HEK293 (cell line): Measurements from ENCODE around the gene MATCAP1.

ENCODE experiments used
- CTCF ChIA-PET: fragments of 350-600 bp; formaldehyde crosslinking; extraction: SDS; loops from one replicate; lab custom pipeline; 2021; ENCODE audit warnings: antibody characterized with exemption; lab: Yijun Ruan, JAX
- POLR2A ChIA-PET: fragments of 300-600 bp; formaldehyde crosslinking; extraction: SDS; loops from one replicate; lab custom pipeline; 2020; ENCODE audit warnings: antibody characterized with exemption, inconsistent platforms; lab: Yijun Ruan, JAX
- H3K27ac ChIP-seq: fragments of 200-500 bp; sonication (Bioruptor generic); 2 replicates; pipeline ENCODE4 v1.5.1; 2014; ENCODE audit warnings: low read depth, low read length, control low read depth, inconsistent platforms; ENCODE audit errors: extremely low read depth
- H3K36me3 ChIP-seq, 2 experiments: fragments of 200-500 bp in 1 of 2; sonication (Bioruptor generic) in 1 of 2; 1 replicate in 1 of 2; 2 replicates in 1 of 2; pipeline ENCODE4 v1.5.1; 2014 to 2017; ENCODE audit warnings: inconsistent platforms in 2 of 2, low read length in 2 of 2; ENCODE audit not compliant: control insufficient read depth in 2 of 2, insufficient read depth in 1 of 2
- H3K4me1 ChIP-seq: fragments of 200-500 bp; sonication (Bioruptor generic); 2 replicates; pipeline ENCODE4 v1.5.1; 2014; ENCODE audit warnings: mild to moderate bottlenecking, low read length, inconsistent platforms; ENCODE audit not compliant: control insufficient read depth, insufficient read depth
- H3K4me3 ChIP-seq: 2 replicates; pipeline ENCODE4 v1.5.1; 2011; ENCODE audit warnings: low read depth, mild to moderate bottlenecking, control low read depth, low read length, moderate library complexity
- H3K9me3 ChIP-seq: fragments of 200-500 bp; sonication (Bioruptor generic); 2 replicates; pipeline ENCODE4 v1.5.1; 2014; ENCODE audit warnings: low read depth, low read length, inconsistent platforms; ENCODE audit not compliant: control insufficient read depth, insufficient read depth
- GLIS1 ChIP-seq: fragments of 450-650 bp; formaldehyde crosslinking; IDR thresholded peaks from 2 replicates; pipeline ENCODE4 v1.5.1; 2016; ENCODE audit warnings: missing biosample characterization, missing genetic modification characterization
- GLIS2 ChIP-seq: fragments of 450-650 bp; formaldehyde crosslinking; IDR thresholded peaks from 2 replicates; pipeline ENCODE4 v1.5.1; 2016; ENCODE audit warnings: missing biosample characterization, missing genetic modification characterization
- HOXA7 ChIP-seq: sonication (generic); formaldehyde crosslinking; IDR thresholded peaks from 2 replicates; pipeline ENCODE4 v1.8.1; 2022; ENCODE audit warnings: missing genetic modification reagents, borderline replicate concordance
- KLF1 ChIP-seq: fragments of 450-650 bp; formaldehyde crosslinking; IDR thresholded peaks from 2 replicates; pipeline ENCODE4 v1.5.1; 2016; ENCODE audit warnings: missing biosample characterization, missing genetic modification characterization
- KLF9 ChIP-seq: fragments of 450-650 bp; formaldehyde crosslinking; IDR thresholded peaks from 2 replicates; pipeline ENCODE4 v1.5.1; 2016; ENCODE audit warnings: missing biosample characterization, missing genetic modification characterization, low read depth
- PRDM1 ChIP-seq: fragments of 450-650 bp; formaldehyde crosslinking; IDR thresholded peaks from 2 replicates; pipeline ENCODE4; 2016; ENCODE audit warnings: missing biosample characterization, missing genetic modification characterization
- RBAK ChIP-seq: fragments of 450-650 bp; formaldehyde crosslinking; IDR thresholded peaks from 2 replicates; pipeline ENCODE4 v1.5.1; 2016; ENCODE audit warnings: missing biosample characterization, missing genetic modification characterization
- SETDB1 ChIP-seq: IDR thresholded peaks from one replicate; pipeline ENCODE4 v1.6.1; 2017; ENCODE audit warnings: mild to moderate bottlenecking, low read length, moderate library complexity, mixed read lengths; ENCODE audit not compliant: insufficient read length
- SP2 ChIP-seq: fragments of 450-650 bp; formaldehyde crosslinking; IDR thresholded peaks from 2 replicates; pipeline ENCODE4 v1.5.1; 2016; ENCODE audit warnings: missing biosample characterization, missing genetic modification characterization
- SP3 ChIP-seq: fragments of 450-650 bp; formaldehyde crosslinking; IDR thresholded peaks from 2 replicates; pipeline ENCODE4 v1.5.1; 2016; ENCODE audit warnings: missing biosample characterization, missing genetic modification characterization
- ZBTB21 ChIP-seq: fragments of 450-650 bp; formaldehyde crosslinking; IDR thresholded peaks from 2 replicates; pipeline ENCODE4 v1.5.1; 2017; ENCODE audit warnings: missing biosample characterization, missing genetic modification characterization
- ZFHX2 ChIP-seq: fragments of 450-650 bp; formaldehyde crosslinking; conservative IDR thresholded peaks from 2 replicates; pipeline ENCODE4 v1.5.1; 2016; ENCODE audit warnings: missing biosample characterization, missing genetic modification characterization
- ZNF10 ChIP-seq: fragments of 450-650 bp; formaldehyde crosslinking; IDR thresholded peaks from 2 replicates; pipeline ENCODE4 v1.5.1; 2017; ENCODE audit warnings: missing biosample characterization, missing genetic modification characterization
- ZNF114 ChIP-seq: fragments of 450-650 bp; formaldehyde crosslinking; IDR thresholded peaks from 2 replicates; pipeline ENCODE4 v1.5.0; 2017; ENCODE audit warnings: missing biosample characterization, missing genetic modification characterization
- ZNF211 ChIP-seq: fragments of 450-650 bp; formaldehyde crosslinking; IDR thresholded peaks from 2 replicates; pipeline ENCODE4 v1.5.1; 2016; ENCODE audit warnings: low read depth, missing biosample characterization, missing genetic modification characterization
- ZNF335 ChIP-seq: fragments of 450-650 bp; formaldehyde crosslinking; conservative IDR thresholded peaks from 2 replicates; pipeline ENCODE4 v1.5.1; 2016; ENCODE audit warnings: missing biosample characterization, missing genetic modification characterization
- ZNF391 ChIP-seq: fragments of 450-650 bp; formaldehyde crosslinking; IDR thresholded peaks from 2 replicates; pipeline ENCODE4 v1.5.1; 2016; ENCODE audit warnings: low read depth, missing biosample characterization, missing genetic modification characterization, borderline replicate concordance
- ZNF561 ChIP-seq: fragments of 450-650 bp; IDR thresholded peaks from 2 replicates; pipeline ENCODE4 v1.5.1; 2018; ENCODE audit warnings: missing biosample characterization, missing genetic modification characterization, borderline replicate concordance
- ZNF600 ChIP-seq: fragments of 450-650 bp; formaldehyde crosslinking; IDR thresholded peaks from 2 replicates; pipeline ENCODE4 v1.5.1; 2016; ENCODE audit warnings: missing biosample characterization, missing genetic modification characterization
- ZNF654 ChIP-seq: fragments of 450-650 bp; formaldehyde crosslinking; IDR thresholded peaks from 2 replicates; pipeline ENCODE4 v1.5.1; 2016; ENCODE audit warnings: low read depth, missing biosample characterization, missing genetic modification characterization
- ZNF660 ChIP-seq: fragments of 450-650 bp; IDR thresholded peaks from 2 replicates; pipeline ENCODE4 v1.5.1; 2018; ENCODE audit warnings: missing biosample characterization, mild to moderate bottlenecking, missing genetic modification characterization
- ZNF701 ChIP-seq: fragments of 450-650 bp; formaldehyde crosslinking; IDR thresholded peaks from 2 replicates; pipeline ENCODE4 v1.5.1; 2016; ENCODE audit warnings: missing biosample characterization, missing genetic modification characterization
- ZNF747 ChIP-seq: fragments of 450-650 bp; formaldehyde crosslinking; IDR thresholded peaks from 2 replicates; pipeline ENCODE4 v1.5.1; 2016; ENCODE audit warnings: missing biosample characterization, missing genetic modification characterization
- ZNF791 ChIP-seq: fragments of 450-650 bp; formaldehyde crosslinking; IDR thresholded peaks from 2 replicates; pipeline ENCODE4 v1.5.1; 2016; ENCODE audit warnings: missing biosample characterization, missing genetic modification characterization
- ZNF837 ChIP-seq: fragments of 450-650 bp; formaldehyde crosslinking; IDR thresholded peaks from 2 replicates; pipeline ENCODE4 v1.5.1; 2016; ENCODE audit warnings: missing biosample characterization, missing genetic modification characterization
- TF ChIP-seq, protein P1 (sequence below): fragments of 450-650 bp; formaldehyde crosslinking; IDR thresholded peaks from 2 replicates; pipeline ENCODE4 v1.5.1; 2016; ENCODE audit warnings: missing biosample characterization, missing genetic modification characterization
- TF ChIP-seq, protein P2 (sequence below): fragments of 450-650 bp; formaldehyde crosslinking; IDR thresholded peaks from 2 replicates; pipeline ENCODE4 v1.5.1; 2016; ENCODE audit warnings: missing biosample characterization, missing genetic modification characterization
- TF ChIP-seq, protein P3 (sequence below): sonication (generic); formaldehyde crosslinking; IDR thresholded peaks from 2 replicates; pipeline ENCODE4 v1.8.1; 2022; ENCODE audit warnings: mild to moderate bottlenecking, moderate library complexity, missing genetic modification reagents
- TF ChIP-seq, protein P4 (sequence below): fragments of 450-650 bp; formaldehyde crosslinking; IDR thresholded peaks from 2 replicates; pipeline ENCODE4 v1.5.1; 2016; ENCODE audit warnings: missing biosample characterization, missing genetic modification characterization

Gene MATCAP1

DNA sequence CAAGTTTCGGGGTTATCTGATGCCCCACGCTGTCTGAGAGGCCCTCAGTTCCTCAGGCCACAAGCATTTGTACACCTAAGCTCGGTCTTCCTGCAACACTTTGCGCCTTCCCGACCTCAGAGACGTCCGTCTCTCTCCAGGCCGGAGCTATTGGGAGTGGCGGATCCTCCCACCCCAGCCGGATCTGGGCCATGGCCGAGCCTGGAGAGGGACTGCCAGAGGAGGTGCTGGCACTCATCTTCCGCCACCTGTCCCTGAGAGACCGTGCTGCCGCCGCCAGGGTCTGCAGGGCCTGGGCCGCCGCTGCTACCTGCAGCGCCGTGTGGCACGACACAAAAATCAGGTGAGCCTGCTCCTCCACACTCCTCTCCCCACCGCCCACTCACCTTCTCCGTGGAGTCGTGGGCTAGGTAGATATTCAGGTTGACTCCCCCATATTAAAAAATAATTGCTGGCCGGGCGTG is 22.1 kb downstream of the MATCAP1 start:
- H3K4me3 ChIP-seq: no peak overlapping the region

DNA sequence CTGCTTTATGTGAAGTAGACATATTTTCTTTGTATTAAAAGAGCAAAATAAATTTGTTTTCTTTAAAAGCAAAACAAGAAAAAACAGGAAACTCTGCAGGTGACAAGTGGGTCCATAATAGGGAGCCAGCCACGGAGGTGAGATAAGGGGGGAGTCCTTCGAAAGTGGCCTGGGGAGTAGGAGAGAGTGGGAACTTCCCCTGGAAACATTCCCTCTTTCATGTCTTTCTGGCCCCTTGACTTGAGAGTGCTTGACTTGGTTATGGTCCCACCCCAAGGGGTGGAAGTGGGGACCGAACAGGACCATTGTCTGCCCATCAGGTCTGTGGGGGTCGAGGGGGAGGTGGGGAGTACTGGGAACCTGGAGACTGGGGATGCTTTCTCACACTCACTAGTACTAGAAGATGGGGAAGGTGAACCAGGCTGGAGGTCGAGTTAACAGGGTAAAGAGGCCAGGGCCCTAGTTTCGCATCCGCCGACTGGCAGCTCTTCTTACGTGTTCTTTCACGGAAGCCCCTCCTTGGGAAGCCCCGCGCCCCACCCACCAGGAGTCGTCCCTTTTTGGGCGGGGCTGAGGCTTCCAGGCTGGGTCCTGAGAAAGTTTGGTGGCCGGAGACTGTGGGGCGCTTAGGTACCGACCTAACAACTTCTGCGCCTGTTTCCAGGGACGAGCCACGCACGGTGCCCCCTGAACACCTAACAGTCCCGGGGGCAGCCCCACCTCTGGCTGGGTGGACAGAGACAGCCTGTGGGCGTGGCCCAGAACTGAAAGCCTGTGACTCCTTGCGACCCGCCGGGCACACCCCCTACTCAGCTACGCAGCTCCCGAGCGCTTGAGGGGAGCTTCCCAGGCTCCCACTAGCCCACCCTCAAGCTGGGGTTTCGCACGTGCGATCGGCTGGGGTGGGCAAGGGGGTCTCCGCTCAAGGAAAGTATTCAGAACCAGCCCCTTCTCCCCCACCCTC is 24.8 kb downstream of the MATCAP1 start:
- POLR2A ChIA-PET: interaction anchor here (1.7 kb wide), 1 partner anchor 141 kb away, joined by 5 read pairs; no protein-coding TSS in a partner anchor
- no peaks in the 10 kb centered on the region for H3K4me1 ChIP-seq
- TF ChIP-seq GLIS1 (no peak), ZNF561 (tag by site-specific recombination) (no peak), ZNF600 (tag by site-specific recombination) (no peak), ZNF747 (tag by site-specific recombination) (no peak), ZNF114 (no peak), ZNF701 (no peak), PRDM1 (peak; percentile 79), SP3 (tag by site-specific recombination) (peak; percentile 67), GLIS2 (tag by site-specific recombination) (no peak; the same call in 1 of the 2 replicates), HOXA7 (CRISPR knock-in tag) (no peak), ZNF660 (no peak), KLF9 (tag by site-specific recombination) (peak; percentile 90), ZNF654 (tag by site-specific recombination) (no peak), ZNF211 (tag by site-specific recombination) (no peak), KLF1 (peak; percentile 49; the same call in 1 of the 2 replicates), ZNF791 (tag by site-specific recombination) (no peak), RBAK (tag by site-specific recombination) (no peak), ZNF391 (tag by site-specific recombination) (no peak), SP2 (tag by site-specific recombination) (peak; percentile 68), ZNF10 (tag by site-specific recombination) (no peak), ZNF837 (tag by site-specific recombination) (no peak), SETDB1 (no peak), ZNF335 (tag by site-specific recombination) (peak; percentile 67), ZBTB21 (tag by site-specific recombination) (no peak)
- TF ChIP-seq, protein P1, sequence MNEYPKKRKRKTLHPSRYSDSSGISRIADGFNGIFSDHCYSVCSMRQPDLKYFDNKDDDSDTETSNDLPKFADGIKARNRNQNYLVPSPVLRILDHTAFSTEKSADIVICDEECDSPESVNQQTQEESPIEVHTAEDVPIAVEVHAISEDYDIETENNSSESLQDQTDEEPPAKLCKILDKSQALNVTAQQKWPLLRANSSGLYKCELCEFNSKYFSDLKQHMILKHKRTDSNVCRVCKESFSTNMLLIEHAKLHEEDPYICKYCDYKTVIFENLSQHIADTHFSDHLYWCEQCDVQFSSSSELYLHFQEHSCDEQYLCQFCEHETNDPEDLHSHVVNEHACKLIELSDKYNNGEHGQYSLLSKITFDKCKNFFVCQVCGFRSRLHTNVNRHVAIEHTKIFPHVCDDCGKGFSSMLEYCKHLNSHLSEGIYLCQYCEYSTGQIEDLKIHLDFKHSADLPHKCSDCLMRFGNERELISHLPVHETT (tag by site-specific recombination): no peak
- TF ChIP-seq, protein P2, sequence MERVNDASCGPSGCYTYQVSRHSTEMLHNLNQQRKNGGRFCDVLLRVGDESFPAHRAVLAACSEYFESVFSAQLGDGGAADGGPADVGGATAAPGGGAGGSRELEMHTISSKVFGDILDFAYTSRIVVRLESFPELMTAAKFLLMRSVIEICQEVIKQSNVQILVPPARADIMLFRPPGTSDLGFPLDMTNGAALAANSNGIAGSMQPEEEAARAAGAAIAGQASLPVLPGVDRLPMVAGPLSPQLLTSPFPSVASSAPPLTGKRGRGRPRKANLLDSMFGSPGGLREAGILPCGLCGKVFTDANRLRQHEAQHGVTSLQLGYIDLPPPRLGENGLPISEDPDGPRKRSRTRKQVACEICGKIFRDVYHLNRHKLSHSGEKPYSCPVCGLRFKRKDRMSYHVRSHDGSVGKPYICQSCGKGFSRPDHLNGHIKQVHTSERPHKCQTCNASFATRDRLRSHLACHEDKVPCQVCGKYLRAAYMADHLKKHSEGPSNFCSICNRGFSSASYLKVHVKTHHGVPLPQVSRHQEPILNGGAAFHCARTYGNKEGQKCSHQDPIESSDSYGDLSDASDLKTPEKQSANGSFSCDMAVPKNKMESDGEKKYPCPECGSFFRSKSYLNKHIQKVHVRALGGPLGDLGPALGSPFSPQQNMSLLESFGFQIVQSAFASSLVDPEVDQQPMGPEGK (tag by site-specific recombination): peak; percentile 54; the same call in 1 of the 2 replicates
- TF ChIP-seq, protein P3, sequence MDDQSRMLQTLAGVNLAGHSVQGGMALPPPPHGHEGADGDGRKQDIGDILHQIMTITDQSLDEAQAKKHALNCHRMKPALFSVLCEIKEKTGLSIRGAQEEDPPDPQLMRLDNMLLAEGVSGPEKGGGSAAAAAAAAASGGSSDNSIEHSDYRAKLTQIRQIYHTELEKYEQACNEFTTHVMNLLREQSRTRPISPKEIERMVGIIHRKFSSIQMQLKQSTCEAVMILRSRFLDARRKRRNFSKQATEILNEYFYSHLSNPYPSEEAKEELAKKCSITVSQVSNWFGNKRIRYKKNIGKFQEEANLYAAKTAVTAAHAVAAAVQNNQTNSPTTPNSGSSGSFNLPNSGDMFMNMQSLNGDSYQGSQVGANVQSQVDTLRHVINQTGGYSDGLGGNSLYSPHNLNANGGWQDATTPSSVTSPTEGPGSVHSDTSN (CRISPR knock-in tag): no peak
- TF ChIP-seq, protein P4, sequence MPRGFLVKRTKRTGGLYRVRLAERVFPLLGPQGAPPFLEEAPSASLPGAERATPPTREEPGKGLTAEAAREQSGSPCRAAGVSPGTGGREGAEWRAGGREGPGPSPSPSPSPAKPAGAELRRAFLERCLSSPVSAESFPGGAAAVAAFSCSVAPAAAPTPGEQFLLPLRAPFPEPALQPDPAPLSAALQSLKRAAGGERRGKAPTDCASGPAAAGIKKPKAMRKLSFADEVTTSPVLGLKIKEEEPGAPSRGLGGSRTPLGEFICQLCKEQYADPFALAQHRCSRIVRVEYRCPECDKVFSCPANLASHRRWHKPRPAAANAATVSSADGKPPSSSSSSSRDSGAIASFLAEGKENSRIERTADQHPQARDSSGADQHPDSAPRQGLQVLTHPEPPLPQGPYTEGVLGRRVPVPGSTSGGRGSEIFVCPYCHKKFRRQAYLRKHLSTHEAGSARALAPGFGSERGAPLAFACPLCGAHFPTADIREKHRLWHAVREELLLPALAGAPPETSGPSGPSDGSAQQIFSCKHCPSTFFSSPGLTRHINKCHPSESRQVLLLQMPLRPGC (tag by site-specific recombination): no peak

More for the DNA sequence above, 22.1 kb downstream of the MATCAP1 start:
- H3K4me1 ChIP-seq: no peaks in the 10 kb centered on the region
- TF ChIP-seq ZNF837 (tag by site-specific recombination) (no peak), ZFHX2 (tag by site-specific recombination) (peak; percentile 36)
- no peak overlapping the region for H3K27ac ChIP-seq
- CTCF ChIA-PET: interaction anchor here (0.7 to 2.4 kb wide), 5 partner anchors 8 to 352 kb away, joined by 3 to 11 read pairs (median 5); partner anchors contain the start of gene NOL3
- H3K36me3 ChIP-seq: peaks cover 0 to 3% of the 10 kb centered on the region in 2 experiments; a peak in 1 of 3 replicates
- POLR2A ChIA-PET: no interaction called here
- no peaks in the 10 kb centered on the region for H3K9me3 ChIP-seq

More for the DNA sequence above, 24.8 kb downstream of the MATCAP1 start:
- no peaks in the 10 kb centered on the region for H3K9me3 ChIP-seq
- peaks cover 0 to 3% of the 10 kb centered on the region in 2 experiments; a peak in 1 of 3 replicates for H3K36me3 ChIP-seq
- CTCF ChIA-PET: interaction anchor here (0.7 to 7.4 kb wide), 8 partner anchors 9 to 253 kb away, joined by 3 to 155 read pairs (median 7); partner anchors contain the start of genes CES3 and NOL3
- peak overlapping the region; percentile 75 for H3K4me3 ChIP-seq
- no peak overlapping the region; the same call in 1 of the 2 replicates for H3K27ac ChIP-seq
